NB4 (cell line): ENCODE results near the gene CNTLN.

Source experiments
- DNase-seq: peaks from one replicate; pipeline ENCODE4 v3.0.0; 2010; ENCODE audit warnings: low read depth
- H3K4me3 ChIP-seq: one replicate; pipeline ENCODE4 v1.5.1; 2011; ENCODE audit warnings: mild to moderate bottlenecking, low read depth, low read length, moderate library complexity
- CTCF ChIP-seq: IDR thresholded peaks from one replicate; pipeline ENCODE4 v1.5.1; 2012; ENCODE audit warnings: low read depth, low read length
- MAX ChIP-seq: IDR thresholded peaks from 2 replicates; pipeline ENCODE4 v1.6.1; 2011; ENCODE audit warnings: low read depth, low read length
- MYC ChIP-seq: IDR thresholded peaks from 2 replicates; pipeline ENCODE4 v1.6.1; 2011; ENCODE audit warnings: low read depth, low read length
- POLR2A ChIP-seq: IDR thresholded peaks from 2 replicates; pipeline ENCODE4 v1.6.1; 2011; ENCODE audit warnings: mild to moderate bottlenecking; ENCODE audit not compliant: insufficient read length; ENCODE audit errors: extremely low read depth

CNTLN gene

GRCh38 chr9:17488662-17489061 is 353.8 kb downstream of the CNTLN start:
- TF ChIP-seq POLR2A (no peak), MYC (no peak), CTCF (no peak), MAX (no peak)
- no peak for DNase-seq

GRCh38 chr9:17490110-17490509 is 355.3 kb downstream of the CNTLN start:
- no peak for DNase-seq
- TF ChIP-seq MYC = no peak
- TF ChIP-seq POLR2A = no peak
- TF ChIP-seq MAX = no peak
- TF ChIP-seq CTCF = no peak
- no peak overlapping the region for H3K4me3 ChIP-seq

More at GRCh38 chr9:17488662-17489061, 353.8 kb downstream of the CNTLN start:
- H3K4me3 ChIP-seq = no peak overlapping the region

GRCh38 chr9:17491780-17492179 is 356.9 kb downstream of the CNTLN start:
- peak; percentile 10 for DNase-seq
- H3K4me3 ChIP-seq = no peak overlapping the region
- TF ChIP-seq CTCF (no peak), MAX (no peak), POLR2A (no peak)

- DNase-seq = no peak
- no peak for TF ChIP-seq MAX
- no peak for TF ChIP-seq CTCF
- TF ChIP-seq MYC = no peak
- no peak for TF ChIP-seq POLR2A
- no peak overlapping the region for H3K4me3 ChIP-seq
These were observed 368.4 kb downstream of the CNTLN start for GRCh38 chr9:17503196-17503595.

GRCh38 chr9:17509151-17509550 is 374.3 kb downstream of the CNTLN start:
- no peak for DNase-seq
- H3K4me3 ChIP-seq = no peak overlapping the region
- TF ChIP-seq MAX (no peak), MYC (no peak), POLR2A (no peak), CTCF (no peak)

- TF ChIP-seq MYC = no peak
- no peak for TF ChIP-seq MAX
- TF ChIP-seq POLR2A = no peak
- TF ChIP-seq CTCF = no peak
- no peak for DNase-seq
- no peak overlapping the region for H3K4me3 ChIP-seq
These were observed 374.9 kb downstream of the CNTLN start for GRCh38 chr9:17509701-17510100.
